Measurements from ENCODE around the gene ZNF280C. TPM values are rescaled to one million over a fixed set of nuclear protein-coding genes. Genes with fewer than 3 reads are reported as not detected.

The ZNF280C gene
- total and polyA plus RNA-seq, 2 experiments from 2014 or later: 3.2 to 7.3 TPM

DNA sequence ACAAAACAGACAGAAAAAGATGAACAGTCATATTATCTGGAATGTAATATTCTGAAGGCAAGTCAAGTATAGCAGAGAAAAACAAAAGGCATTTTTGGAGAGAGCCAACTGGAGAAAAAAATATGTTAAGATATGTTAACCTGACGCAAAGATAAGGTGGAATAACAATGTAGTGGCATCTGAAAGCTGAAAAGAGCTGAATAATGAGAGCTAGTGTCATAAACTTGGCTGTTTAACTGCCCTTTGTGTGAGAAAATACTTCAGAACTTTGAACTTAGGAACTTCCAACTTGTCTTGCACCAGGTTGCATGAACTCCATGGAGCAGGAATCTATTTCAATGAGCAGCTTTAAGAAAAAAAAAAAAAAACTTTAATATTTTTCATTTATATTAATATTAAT is 64.1 kb downstream of the ZNF280C start:
- Histone ChIP-seq H3K9me3 (ENCODE audit: low read depth) (no peaks in the 10 kb centered on the region), H3K79me2 (no peaks in the 10 kb centered on the region), H3K4me2 (no peak overlapping the region), H3K27ac (no peak overlapping the region), H3K9me2 (replicated peaks; ENCODE audit: insufficient read depth) (no peaks in the 10 kb centered on the region), H4K20me1 (ENCODE audit: insufficient read depth, poor library complexity, severe bottlenecking) (no peaks in the 10 kb centered on the region), H3K36me3 (replicated peaks; ENCODE audit: insufficient read depth, low read depth) (no peaks in the 10 kb centered on the region), H3K27me3 (no peaks in the 10 kb centered on the region), H3K4me3 (no peak overlapping the region), H2AFZ (no peak overlapping the region), H3K4me1 (ENCODE audit: insufficient read depth) (no peaks in the 10 kb centered on the region)
- WGBS (ENCODE audit: low lambda C conversion rate, missing lambda C conversion rate): 8% methylated on average over 1 of the region's 1 CpG
- DNase-seq (ENCODE audit: low spot score): no peak
- TF ChIP-seq EZH2 (IDR thresholded peaks at IDR 0.05; ENCODE audit: borderline replicate concordance) (no peak), CTCF (IDR thresholded peaks at IDR 0.05; ENCODE audit: poor library complexity) (no peak), EZH2phosphoT487 (IDR thresholded peaks at IDR 0.05; ENCODE audit: low read depth, severe bottlenecking, unreplicated experiment) (no peak)

DNA sequence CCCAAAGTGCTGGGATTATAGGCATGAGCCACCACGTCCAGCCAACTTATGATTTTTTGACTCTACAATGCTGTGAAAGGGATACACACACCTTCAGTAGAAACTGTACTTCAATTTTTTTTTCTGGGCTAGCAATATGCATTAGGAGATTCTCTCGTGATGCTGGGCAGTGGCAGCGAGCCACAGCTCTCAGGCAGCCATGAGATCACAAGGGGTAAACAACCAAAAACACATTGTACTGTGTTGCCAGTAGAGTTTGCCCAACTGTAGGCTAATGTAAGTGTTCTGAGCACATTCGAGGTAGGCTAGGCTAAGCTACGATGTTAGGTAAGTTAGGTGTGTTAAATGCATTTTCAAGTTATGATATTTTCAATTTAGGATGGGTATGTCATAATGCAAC is 71.2 kb downstream of the ZNF280C start:
- no peak for TF ChIP-seq EZH2phosphoT487 (IDR thresholded peaks at IDR 0.05; ENCODE audit: low read depth, severe bottlenecking, unreplicated experiment)
- no peak for TF ChIP-seq CTCF (IDR thresholded peaks at IDR 0.05; ENCODE audit: poor library complexity)
- TF ChIP-seq EZH2 (IDR thresholded peaks at IDR 0.05; ENCODE audit: borderline replicate concordance): no peak
- Histone ChIP-seq H3K36me3 (replicated peaks; ENCODE audit: insufficient read depth, low read depth) (no peaks in the 10 kb centered on the region), H2AFZ (no peak overlapping the region), H3K27me3 (no peaks in the 10 kb centered on the region), H3K9me3 (ENCODE audit: low read depth) (no peaks in the 10 kb centered on the region), H3K9me2 (replicated peaks; ENCODE audit: insufficient read depth) (no peaks in the 10 kb centered on the region), H3K4me2 (no peak overlapping the region), H3K79me2 (no peaks in the 10 kb centered on the region), H3K4me1 (ENCODE audit: insufficient read depth) (no peaks in the 10 kb centered on the region), H4K20me1 (ENCODE audit: insufficient read depth, poor library complexity, severe bottlenecking) (no peaks in the 10 kb centered on the region), H3K4me3 (no peak overlapping the region), H3K27ac (no peak overlapping the region)
- 75% methylated on average over 5 of the region's 5 CpGs for WGBS (ENCODE audit: low lambda C conversion rate, missing lambda C conversion rate)
- DNase-seq (ENCODE audit: low spot score): no peak

- H4K20me1 ChIP-seq (ENCODE audit: insufficient read depth, poor library complexity, severe bottlenecking): no peaks in the 10 kb centered on the region
- no peak for TF ChIP-seq EZH2 (IDR thresholded peaks at IDR 0.05; ENCODE audit: borderline replicate concordance)
- no peak for DNase-seq (ENCODE audit: low spot score)
These were observed 72.2 kb downstream of the ZNF280C start for GRCh38 chrX:130196466-130196865.

GRCh38 chrX:130190801-130191200 is 77.9 kb downstream of the ZNF280C start:
- H4K20me1 ChIP-seq (ENCODE audit: insufficient read depth, poor library complexity, severe bottlenecking): no peaks in the 10 kb centered on the region
- no peaks in the 10 kb centered on the region for H3K4me1 ChIP-seq (ENCODE audit: insufficient read depth)
- H3K79me2 ChIP-seq: no peaks in the 10 kb centered on the region
- no peaks in the 10 kb centered on the region for H3K27me3 ChIP-seq
- H3K4me2 ChIP-seq: no peak overlapping the region
- H3K4me3 ChIP-seq: no peak overlapping the region
- 82% methylated on average over 4 of the region's 4 CpGs for WGBS (ENCODE audit: low lambda C conversion rate, missing lambda C conversion rate)
- TF ChIP-seq CTCF (IDR thresholded peaks at IDR 0.05; ENCODE audit: poor library complexity) (no peak), EZH2 (IDR thresholded peaks at IDR 0.05; ENCODE audit: borderline replicate concordance) (no peak), EZH2phosphoT487 (IDR thresholded peaks at IDR 0.05; ENCODE audit: low read depth, severe bottlenecking, unreplicated experiment) (no peak)
- DNase-seq (ENCODE audit: low spot score): no peak
- H3K27ac ChIP-seq: no peak overlapping the region
- no peaks in the 10 kb centered on the region for H3K9me3 ChIP-seq (ENCODE audit: low read depth)
- H2AFZ ChIP-seq: no peak overlapping the region
- no peaks in the 10 kb centered on the region for H3K9me2 ChIP-seq (replicated peaks; ENCODE audit: insufficient read depth)
- H3K36me3 ChIP-seq (replicated peaks; ENCODE audit: insufficient read depth, low read depth): no peaks in the 10 kb centered on the region

More at GRCh38 chrX:130196466-130196865, 72.2 kb downstream of the ZNF280C start:
- Histone ChIP-seq H3K9me2 (replicated peaks; ENCODE audit: insufficient read depth) (no peaks in the 10 kb centered on the region), H3K4me3 (no peak overlapping the region), H2AFZ (no peak overlapping the region), H3K9me3 (ENCODE audit: low read depth) (no peaks in the 10 kb centered on the region), H3K27me3 (no peaks in the 10 kb centered on the region), H3K4me2 (no peak overlapping the region), H3K79me2 (no peaks in the 10 kb centered on the region), H3K27ac (no peak overlapping the region), H3K36me3 (replicated peaks; ENCODE audit: insufficient read depth, low read depth) (no peaks in the 10 kb centered on the region), H3K4me1 (ENCODE audit: insufficient read depth) (no peaks in the 10 kb centered on the region)
- 65% methylated on average over 7 of the region's 7 CpGs for WGBS (ENCODE audit: low lambda C conversion rate, missing lambda C conversion rate)
